Measurements from ENCODE around the gene ACOXL. TPM values are rescaled to one million over a fixed set of nuclear protein-coding genes. Genes with fewer than 3 reads are reported as not detected.

ACOXL gene
- total RNA-seq, 4 donors from 2014 or later: 0.55 to 5.2 (median 1.1) TPM; not detected in 1

DNA sequence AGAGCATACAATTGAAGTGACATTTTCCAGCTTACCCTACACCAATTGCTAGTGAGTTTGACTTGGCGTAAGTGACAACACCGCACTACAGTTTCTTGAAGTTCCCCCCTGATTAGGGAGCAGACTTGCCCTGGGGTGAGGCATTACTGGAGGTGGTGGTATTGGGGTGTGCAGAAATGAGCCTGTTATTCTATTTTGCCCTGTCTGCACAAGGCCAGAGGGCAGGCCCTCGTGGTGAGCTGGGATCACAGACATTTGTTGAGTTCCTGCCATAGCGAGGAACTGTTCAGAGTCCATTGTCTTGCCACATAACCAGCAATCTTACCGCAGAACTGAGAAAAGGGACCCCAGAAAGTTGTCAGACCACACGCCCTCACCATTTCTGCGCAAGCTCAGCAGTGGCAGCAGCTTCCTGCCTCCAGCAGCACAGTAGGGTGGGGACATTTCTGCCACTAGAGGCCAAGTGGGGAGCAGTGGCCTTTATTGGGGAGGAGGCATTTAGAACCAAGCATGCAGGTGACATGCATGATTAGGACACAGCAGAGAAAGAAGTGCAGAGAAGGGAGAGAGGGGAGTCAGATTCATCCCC is 284.8 kb downstream of the ACOXL start:
- TF ChIP-seq POLR2AphosphoS5 (IDR thresholded peaks at IDR 0.05): no peak
- TF ChIP-seq POLR2A (IDR thresholded peaks at IDR 0.05): no peak
- no peak for TF ChIP-seq EP300 (IDR thresholded peaks at IDR 0.05; ENCODE audit: low read depth)
- TF ChIP-seq CTCF (IDR thresholded peaks at IDR 0.05): no peak
- intact Hi-C loops (cut with DNase I; ENCODE audit: low total_unique reads): no loop called here

DNA sequence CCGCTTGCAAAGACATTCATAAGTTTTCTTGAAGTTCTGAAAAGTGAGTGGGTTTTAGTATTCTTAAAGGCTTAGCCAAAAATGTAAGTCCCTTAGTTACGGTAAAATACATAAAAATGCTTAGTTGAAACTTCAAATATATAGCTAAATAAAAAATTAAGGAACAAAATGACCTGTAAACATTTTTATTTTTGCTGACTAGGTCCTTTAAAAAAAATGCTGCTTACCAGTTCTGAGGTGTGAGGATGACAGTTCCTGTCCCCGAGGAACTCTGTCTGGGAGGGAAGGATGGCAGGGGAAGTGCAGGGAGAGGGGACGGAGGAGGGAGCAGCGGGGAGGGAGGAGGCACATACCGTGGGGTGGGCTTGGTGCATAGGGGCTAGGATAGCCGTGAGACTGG is 285.5 kb downstream of the ACOXL start:
- no peak overlapping the region for H3K27ac ChIP-seq
- peaks cover 0 to 15% (median 2%) of the 10 kb centered on the region in 4 donors for H3K4me1 ChIP-seq
- 87 to 90% methylated on average over 5 to 7 of the region's 7 CpGs for WGBS, 2 donors (ENCODE audit: low coverage in 1 of 2)
- in situ Hi-C loops (cut with MboI; ENCODE audit: low pct_ligation_motif_present in 1 of 4, low pct_unique_long_range_greater_than_20kb in 1 of 4, low sequenced_read_pairs in 3 of 4): loop anchor here in 1 of 4 donors (25.0 kb wide), 1 partner anchor 106 kb away; no protein-coding TSS in a partner anchor
- no peak for DNase-seq
- no peaks in the 10 kb centered on the region for H3K36me3 ChIP-seq
- H3K27me3 ChIP-seq: no peaks in the 10 kb centered on the region
- H3K9me3 ChIP-seq: peaks cover 0 to 8% of the 10 kb centered on the region in 2 donors
- no peak overlapping the region for H3K4me3 ChIP-seq
- TF ChIP-seq POLR2A (IDR thresholded peaks at IDR 0.05) (no peak), CTCF (IDR thresholded peaks at IDR 0.05) (no peak), POLR2AphosphoS5 (IDR thresholded peaks at IDR 0.05) (no peak), EP300 (IDR thresholded peaks at IDR 0.05; ENCODE audit: low read depth) (no peak)
- intact Hi-C loops (cut with DNase I; ENCODE audit: low total_unique reads): no loop called here

More for the DNA sequence above, 284.8 kb downstream of the ACOXL start:
- peaks cover 0 to 15% (median 2%) of the 10 kb centered on the region in 4 donors for H3K4me1 ChIP-seq
- H3K27ac ChIP-seq: no peak overlapping the region
- no peak overlapping the region for H3K4me3 ChIP-seq
- WGBS, 2 donors (ENCODE audit: low coverage in 1 of 2): 81 to 100% methylated on average over 3 to 7 of the region's 7 CpGs
- DNase-seq: no peak
- H3K9me3 ChIP-seq: peaks cover 0 to 8% of the 10 kb centered on the region in 2 donors
- in situ Hi-C loops (cut with MboI; ENCODE audit: low pct_ligation_motif_present in 1 of 4, low pct_unique_long_range_greater_than_20kb in 1 of 4, low sequenced_read_pairs in 3 of 4): loop anchor here in 1 of 4 donors (25.0 kb wide), 1 partner anchor 105 kb away; no protein-coding TSS in a partner anchor
- H3K27me3 ChIP-seq: no peaks in the 10 kb centered on the region
- H3K36me3 ChIP-seq: no peaks in the 10 kb centered on the region

DNA sequence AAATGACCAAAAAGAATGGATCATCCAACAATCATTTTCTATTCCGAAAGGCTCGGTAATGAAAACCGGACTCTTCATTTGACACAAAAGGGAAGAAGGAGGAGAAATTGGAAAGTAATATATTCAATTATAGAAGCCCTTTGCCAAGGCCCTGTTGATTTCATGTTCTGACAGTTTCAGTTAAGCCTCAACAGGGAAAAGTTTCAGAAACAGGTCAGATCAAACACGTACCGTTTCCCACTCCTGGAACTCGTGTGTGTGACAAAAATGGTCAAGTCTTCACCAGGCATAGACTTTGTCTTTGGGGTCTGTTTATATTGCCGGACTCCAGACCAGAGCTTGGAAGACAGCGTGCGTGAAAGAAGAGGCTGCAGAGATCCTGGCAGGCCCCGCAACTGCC is 287.0 kb downstream of the ACOXL start:
- in situ Hi-C loops (cut with MboI; ENCODE audit: low pct_ligation_motif_present in 1 of 4, low pct_unique_long_range_greater_than_20kb in 1 of 4, low sequenced_read_pairs in 3 of 4): loop anchor here in 1 of 4 donors (25.0 kb wide), 1 partner anchor 107 kb away; no protein-coding TSS in a partner anchor

More for the DNA sequence above, 287.0 kb downstream of the ACOXL start:
- intact Hi-C loops (cut with DNase I; ENCODE audit: low total_unique reads): no loop called here
- TF ChIP-seq CTCF (IDR thresholded peaks at IDR 0.05) (no peak), POLR2A (IDR thresholded peaks at IDR 0.05) (no peak), EP300 (IDR thresholded peaks at IDR 0.05; ENCODE audit: low read depth) (no peak), POLR2AphosphoS5 (IDR thresholded peaks at IDR 0.05) (no peak)
- Histone ChIP-seq H3K27me3 (no peaks in the 10 kb centered on the region), H3K27ac (no peak overlapping the region), H3K36me3 (no peaks in the 10 kb centered on the region), H3K9me3 (peaks cover 0 to 1% of the 10 kb centered on the region in 2 donors), H3K4me1 (peaks cover 0 to 16% (median 4%) of the 10 kb centered on the region in 4 donors), H3K4me3 (no peak overlapping the region)
- DNase-seq: no peak
- WGBS, 2 donors (ENCODE audit: low coverage in 1 of 2): 89 to 91% methylated on average over 7 to 10 of the region's 10 CpGs

Measured in transverse colon (tissue), 4 donors.